GM18526 (cell line): ENCODE measurements around the gene ACTL10.
A peak's percentile ranks its signal among the peaks of the same experiment; 100 is the strongest.

Experiments
- POLR2A ChIP-seq: IDR thresholded peaks from 3 replicates; pipeline ENCODE4 v1.6.1; 2011; ENCODE audit not compliant: insufficient read length; ENCODE audit errors: extremely low read depth

ACTL10 gene

DNA sequence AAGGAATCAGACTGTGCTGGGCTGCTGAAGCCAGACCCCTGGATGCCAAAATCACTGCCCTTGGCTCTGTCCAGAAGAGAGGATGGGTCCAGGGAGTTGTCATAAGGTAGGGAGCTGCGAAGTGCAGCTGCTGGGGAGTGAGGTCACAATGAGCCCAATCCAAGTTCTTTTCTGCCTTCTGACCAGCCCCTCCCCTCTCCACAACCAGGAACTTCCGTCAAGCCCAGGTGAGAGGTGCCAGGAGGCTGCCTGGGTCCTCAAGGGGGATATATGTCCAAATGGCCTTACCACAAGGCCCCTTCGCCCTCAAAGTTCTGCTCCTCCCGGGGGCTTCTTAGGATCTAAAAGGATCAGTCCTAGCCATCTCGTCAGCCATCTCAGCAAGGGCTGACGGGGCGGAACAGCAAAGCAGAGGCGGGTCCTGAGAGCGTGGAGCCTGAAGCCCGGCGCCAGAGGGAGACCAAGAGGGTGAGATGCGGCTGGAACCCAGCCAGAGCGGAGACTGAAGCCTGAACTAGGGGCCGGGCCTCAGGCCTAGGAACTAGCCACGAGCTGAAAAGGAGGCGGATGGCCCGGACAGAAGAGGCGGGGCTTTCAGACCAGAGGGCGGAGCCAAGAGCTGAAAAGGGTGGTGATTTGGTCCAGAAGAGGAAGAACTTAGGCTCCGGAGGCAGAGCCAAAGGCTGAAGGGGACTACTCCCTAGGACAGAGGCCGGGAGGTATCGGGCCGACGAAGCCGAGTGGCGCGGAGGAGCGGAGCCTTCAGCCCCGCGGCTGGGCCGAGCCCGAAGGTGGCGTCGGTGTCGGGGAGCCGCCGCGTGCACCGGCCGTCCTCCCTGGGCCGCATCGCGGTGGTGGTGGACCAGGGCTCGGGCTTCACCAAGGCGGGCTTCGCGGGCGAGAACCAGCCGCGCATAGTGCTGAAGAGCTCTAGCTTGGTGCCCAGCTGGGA lies at the start of gene ACTL10:
ACTL10 (plus strand) TSS at position 651 of the 952 bp plus-strand sequence. CDS start 555 bp downstream, outside the sequence.
- peak; percentile 81 for TF ChIP-seq POLR2A

DNA sequence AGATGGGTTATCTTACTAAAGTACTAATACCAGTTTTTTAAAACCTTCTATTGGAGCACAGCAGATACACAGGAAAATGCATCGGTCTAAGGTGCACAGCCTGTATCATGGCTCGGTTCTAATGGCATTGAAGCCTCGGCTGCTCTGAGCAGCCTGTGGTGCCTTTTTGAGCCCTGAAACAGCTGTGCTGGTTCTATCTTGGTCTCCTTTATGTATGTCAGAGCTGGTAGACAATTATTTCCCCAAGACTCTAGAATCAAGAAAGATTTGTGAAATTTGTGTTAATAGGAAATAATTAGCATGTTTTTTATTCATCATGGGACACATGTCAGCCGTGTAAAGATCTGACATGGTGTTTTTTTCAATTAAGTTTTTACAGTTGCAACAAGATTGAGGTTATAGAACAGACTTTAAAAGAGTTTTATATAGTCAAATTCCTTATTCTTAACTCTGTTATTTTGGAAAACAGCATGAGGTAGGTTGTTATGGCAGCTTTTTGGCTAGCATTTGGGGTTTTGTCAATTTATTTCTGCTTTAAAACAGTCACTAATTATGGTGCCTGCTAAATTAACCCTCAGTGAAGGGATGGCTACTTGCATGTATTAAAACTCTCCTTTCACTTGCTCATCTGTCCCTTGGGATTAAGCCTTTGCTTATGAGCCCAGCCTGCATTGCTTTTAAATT lies 44.9 kb upstream of the ACTL10 start:
- TF ChIP-seq POLR2A = no peak

DNA sequence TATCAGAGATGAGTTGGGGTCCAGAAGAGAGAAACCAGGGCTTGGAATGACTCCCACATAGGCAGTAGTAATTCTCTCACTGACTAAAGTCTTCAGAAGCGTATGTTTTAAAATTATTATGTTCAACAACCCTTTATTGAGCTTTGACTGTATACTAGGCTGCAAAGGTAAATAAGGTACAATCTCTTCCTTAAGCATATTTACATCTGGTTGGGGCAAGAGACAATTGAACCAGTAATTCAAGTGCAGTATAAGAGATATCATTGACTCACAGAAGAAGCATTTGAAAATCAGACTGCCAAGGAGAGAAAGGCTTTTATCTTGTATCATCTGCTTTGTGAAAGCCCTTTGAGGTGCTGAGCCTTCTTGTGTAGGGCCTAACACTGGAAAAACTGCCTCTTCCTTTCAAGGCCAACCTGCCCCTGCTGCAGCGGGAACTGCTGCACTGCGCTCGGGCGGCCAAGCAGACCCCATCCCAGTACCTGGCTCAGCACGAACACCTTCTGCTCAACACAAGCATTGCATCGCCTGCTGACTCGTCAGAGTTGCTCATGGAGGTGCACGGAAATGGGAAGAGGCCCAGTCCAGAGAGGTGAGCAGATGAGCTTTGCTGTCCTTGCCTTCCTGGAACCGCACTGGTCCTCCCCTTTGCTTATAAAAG lies 43.9 kb upstream of the ACTL10 start:
- TF ChIP-seq POLR2A = no peak

DNA sequence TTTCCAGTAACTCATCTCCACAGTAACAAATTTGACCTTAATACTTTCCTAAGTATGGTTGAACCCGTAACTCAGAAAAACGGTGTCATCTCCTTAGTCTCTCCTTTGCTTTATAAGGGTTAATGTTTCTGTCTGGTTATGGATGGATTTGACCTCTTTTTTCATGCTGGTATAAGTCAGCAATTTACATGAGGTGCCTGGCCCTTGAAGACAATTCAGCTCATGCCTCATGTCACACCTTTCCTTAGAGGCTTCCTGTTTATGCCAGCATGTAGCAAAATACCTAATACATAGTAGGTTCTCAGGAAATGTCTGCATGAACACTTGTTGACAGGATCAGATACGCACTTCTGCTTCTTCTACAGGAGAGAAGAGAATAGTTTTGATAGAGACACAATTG lies 42.3 kb upstream of the ACTL10 start:
- TF ChIP-seq POLR2A = no peak

DNA sequence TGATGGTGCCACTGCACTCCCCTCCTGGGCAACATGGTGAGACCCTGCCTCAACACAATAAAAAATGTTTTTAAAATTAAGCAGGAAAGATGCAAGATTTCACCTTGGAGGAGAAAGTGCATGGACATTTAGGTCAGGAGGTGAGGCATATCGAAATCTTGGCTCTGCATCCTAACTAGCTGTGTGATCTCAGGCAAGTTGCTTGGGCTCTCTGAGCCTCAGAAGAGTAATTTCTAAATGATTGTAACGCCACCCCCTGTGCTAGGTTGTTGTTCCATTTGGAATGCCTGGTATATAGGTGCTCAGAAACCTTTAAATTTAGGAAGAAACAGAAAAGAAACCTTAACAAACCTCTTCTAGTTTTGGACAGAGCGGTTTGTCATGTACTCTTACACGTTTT lies 40.6 kb upstream of the ACTL10 start:
- TF ChIP-seq POLR2A = no peak

DNA sequence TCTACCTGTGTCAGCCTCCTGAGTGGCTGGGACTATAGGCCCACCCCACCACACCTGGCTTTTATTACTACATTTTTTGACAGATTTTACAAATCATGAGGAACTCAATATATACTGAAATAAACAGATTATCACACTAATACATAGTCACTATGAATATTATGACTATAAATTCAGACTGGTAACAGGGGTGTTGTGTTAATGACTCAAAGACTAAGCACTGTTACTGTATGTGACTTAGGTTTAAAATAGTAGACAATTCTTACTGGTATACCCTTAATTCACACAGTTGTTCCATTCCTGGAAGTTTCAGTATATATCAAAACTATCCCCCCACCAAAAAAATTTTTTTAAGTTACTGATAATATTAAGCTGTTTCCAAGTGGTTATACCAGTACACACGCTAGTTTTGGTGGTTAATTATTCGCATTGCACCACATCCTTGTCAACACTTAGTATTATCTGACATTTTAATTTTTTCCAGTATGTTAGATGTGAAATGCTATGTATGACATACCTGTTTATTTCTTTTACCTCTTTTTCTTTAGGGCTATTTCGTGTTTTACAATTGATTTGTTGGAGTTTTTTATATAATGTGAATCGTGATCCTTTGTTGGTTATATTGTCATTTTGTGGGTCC lies 39.0 kb upstream of the ACTL10 start:
- TF ChIP-seq POLR2A = no peak

DNA sequence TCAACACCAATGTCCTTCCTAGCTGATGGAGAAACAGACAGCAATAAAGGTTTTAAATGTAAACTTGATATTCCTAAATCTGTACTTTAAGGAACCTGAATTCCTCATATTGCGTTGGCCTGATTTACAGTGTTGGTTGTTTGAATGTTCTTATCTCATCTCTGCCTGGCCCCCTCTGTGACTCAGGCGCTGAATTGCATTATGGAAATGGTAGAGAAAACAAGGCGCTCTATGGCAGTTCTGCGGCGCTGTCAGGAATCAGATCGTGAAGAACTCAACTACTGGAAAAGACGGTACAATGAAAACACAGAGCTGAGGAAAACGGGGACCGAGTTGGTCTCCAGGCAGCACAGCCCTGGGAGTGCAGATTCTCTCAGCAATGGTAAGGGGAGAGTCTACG lies 37.2 kb upstream of the ACTL10 start:
- TF ChIP-seq POLR2A = no peak

DNA sequence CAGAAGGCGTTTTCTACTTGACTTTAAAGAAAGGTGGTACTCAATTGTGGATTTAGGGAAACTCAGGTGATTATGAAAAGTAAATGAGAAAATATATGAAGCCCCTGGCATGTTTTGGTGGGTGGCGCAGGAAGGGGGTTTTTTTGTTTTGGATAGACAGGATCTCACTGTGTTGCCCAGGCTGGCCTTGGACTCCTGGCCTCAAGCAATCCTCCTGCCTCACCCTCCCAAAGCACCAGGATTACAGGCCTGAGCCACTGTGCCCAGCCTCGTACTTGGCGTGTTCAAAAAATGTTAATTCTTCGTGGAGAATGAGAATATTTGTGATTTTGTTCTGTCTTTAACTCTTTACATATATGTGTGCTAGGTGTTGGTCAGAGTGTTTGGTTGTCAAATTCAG lies 36.8 kb upstream of the ACTL10 start:
- TF ChIP-seq POLR2A = no peak

DNA sequence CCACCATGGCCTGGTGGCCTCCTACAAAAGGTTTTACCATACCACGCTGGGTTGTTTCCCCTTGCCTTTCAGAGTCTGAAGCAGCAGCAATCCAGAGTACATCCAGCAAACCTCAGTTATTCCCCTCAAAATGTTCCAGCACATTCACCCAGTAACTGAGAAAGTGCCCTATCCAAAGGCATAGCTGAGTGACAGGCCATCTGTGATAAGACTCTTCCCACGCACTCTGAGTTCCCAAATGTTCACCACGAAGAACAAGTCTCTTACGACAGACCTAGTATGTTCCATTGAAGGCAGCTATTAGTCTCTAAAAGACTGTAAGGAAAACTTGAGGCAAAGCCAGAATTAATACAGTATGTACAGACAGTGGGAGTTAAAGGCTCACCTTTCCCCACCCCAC lies 36.2 kb upstream of the ACTL10 start:
- no peak for TF ChIP-seq POLR2A

DNA sequence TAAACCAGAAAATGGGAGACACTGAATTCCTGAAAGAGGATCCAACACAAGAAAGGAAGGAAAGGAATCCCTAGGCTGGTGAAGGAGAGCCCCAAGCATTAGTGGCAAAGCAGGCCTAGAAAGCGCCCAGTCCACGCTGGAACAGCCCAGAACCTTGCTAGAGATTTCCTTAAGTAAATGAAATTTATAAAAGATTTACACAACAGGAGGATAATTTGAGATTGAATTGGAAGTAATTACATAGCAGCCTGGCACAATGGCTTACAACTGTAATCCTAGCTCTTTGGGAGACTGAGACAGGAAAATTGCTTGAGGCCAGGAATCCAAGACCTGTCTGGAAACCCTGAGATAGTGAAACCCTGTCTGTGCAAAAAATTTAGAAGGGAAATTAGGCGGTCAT lies 31.4 kb upstream of the ACTL10 start:
- TF ChIP-seq POLR2A = no peak

DNA sequence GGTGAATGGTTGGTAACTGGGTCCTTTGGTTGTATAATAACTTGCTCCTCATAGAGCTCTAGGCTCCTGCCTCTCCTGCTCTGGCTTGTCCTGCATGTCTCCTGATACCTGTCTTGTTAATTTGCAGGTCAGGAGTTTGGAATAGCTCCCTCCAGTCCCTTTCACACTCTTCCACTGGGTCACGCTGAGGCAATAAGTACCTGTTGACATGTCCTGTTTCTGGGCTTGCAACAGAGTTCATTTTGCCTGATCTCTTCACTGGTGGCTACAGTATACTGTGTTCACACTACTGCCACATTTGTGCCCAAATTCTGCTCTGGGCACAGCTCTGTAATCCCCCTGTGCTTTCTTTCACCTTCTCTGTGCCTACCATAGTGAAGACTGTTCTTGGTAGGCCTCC lies 30.0 kb upstream of the ACTL10 start:
- TF ChIP-seq POLR2A = no peak

DNA sequence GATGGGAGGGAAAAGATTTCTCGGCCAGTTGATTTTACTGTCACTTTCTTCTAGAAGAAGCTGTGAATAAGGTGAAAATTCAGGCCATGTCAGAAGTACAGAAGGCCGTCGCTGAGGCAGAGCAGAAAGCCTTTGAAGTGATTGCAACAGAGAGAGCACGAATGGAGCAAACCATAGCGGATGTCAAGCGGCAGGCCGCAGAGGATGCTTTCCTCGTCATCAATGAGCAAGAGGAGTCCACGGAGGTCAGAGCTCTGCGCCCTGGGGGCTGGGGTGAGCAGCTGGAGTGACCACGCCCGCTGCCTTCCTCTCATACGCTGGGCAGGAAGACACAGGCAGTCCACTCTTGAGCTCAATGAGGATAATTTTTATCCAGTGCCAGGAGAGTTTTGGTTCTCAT lies 26.5 kb upstream of the ACTL10 start:
- no peak for TF ChIP-seq POLR2A

DNA sequence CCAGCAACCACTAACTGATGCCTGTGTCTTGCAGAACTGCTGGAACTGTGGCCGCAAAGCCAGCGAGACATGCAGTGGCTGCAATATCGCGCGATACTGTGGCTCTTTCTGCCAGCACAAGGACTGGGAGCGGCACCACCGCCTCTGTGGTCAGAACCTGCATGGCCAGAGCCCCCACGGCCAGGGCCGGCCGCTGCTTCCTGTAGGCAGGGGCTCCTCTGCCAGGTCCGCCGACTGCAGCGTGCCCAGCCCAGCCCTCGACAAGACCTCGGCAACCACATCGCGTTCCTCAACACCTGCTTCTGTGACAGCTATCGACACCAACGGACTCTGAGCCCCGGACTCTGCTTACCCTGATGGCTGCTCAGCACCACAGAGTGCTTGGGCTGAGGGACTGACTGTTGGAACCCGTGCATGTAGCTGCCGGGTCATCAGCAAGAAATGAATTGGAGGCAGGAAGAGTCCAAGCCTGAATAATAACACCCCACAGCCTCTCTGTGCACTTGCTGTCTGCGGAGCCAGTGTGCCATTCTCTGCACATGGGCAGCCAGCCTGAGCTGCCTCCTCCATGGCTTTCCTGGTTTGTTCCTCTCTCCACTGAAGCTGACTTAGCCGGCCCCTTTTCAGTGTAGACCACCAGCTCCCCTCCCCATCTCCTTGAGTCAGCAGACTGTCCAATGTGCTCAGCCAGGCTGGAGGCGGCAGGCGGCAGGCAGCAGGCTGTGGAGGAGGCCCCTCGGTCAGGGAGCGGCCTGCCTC lies 22.3 kb upstream of the ACTL10 start:
- no peak for TF ChIP-seq POLR2A

DNA sequence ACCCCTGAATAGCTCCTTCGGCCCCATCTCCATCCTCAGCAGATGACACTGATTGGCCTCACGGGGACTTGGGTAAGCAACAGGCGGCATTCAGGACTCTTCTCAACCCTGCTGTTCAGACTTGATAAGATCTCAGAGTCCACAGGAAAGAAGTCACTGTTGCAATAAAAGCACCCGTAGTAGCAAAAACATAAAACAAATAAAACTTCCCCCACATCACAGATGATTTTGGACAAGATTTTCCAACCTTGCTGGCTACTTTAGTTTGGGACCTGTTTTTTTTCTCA lies 21.7 kb upstream of the ACTL10 start:
- no peak for TF ChIP-seq POLR2A

DNA sequence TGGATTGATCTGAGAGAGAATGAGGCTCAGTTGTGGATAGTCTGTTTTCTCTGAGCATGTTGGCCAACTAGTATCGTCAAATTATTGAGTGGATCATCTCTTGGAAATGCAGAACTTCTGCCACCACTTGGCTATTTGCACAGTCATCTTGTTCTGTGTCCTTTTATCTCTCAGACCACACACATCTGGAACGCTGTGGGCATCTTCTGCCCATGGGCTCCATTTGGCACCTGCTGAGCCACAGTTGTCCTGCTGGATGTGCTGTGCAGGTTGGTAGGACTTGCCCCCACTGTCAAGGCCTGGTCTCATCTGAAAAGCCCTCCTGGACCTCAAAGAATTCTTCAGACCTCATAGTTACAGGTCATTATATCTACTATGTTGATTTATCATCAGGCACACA lies 21.3 kb upstream of the ACTL10 start:
- no peak for TF ChIP-seq POLR2A
